ENCODE data around the gene GNG8. TPM values are rescaled to one million over a fixed set of nuclear protein-coding genes. Genes with fewer than 3 reads are reported as not detected.

GNG8 gene
- total RNA-seq, 1 experiment from 2014 or later: not detected

DNA sequence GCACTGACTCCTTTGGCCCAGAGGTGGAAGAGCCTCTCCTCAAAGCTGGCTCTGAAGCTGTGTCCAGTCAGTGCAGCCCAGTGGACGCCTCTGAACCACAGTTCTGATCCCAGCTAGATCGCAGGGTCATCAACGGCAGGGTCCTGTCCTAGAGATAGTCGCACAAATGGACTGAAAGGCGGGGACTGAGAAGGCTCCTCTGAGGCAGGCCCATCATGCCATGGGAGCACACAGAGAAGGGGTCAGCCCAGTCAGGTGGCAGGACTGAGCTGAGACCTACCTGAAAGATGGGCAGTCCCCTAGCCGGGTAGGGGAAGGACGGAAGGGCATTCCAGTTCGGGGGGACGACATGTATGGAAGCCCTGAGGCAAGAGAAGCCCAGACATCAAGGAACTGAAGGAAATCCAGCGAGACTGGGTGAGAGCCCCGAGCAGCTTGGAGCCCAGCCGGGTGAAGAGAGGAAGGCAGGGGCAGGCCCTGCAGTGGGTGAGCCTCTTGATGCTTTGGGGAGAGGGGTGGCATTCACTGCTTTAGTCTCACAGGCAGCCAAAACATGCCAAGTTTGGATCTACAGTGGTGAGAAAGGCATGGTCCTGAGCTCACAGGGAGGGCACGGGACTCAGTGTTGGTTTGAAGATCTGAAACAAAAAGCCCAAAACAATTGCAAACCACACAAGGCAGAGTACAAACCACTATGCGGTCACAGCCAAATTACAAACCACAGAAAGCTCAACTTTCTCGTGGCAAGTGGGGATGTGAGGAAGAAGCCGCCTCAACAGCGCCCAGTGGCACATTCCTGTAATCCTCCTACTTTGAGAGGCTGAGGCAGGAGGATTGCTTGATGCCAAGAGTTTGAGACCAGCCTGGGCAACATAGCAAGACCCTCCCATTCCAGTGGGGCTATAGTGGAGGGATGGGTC, 24.9 kb downstream of the GNG8 start:
- no peak overlapping the region for H3K27ac ChIP-seq (ENCODE audit: low read length)
- peaks cover 5% of the 10 kb centered on the region for H3K36me3 ChIP-seq (ENCODE audit: control insufficient read depth, insufficient read depth, low read length)
- ChIA-PET CTCF (interaction anchor here (0.6 to 2.6 kb wide), 2 partner anchors 42 to 50 kb away, joined by 8 to 10 read pairs; partner anchors contain the start of gene DACT3), POLR2A (interaction anchor here (0.7 kb wide), 1 partner anchor 502 kb away, joined by 3 read pairs; no protein-coding TSS in a partner anchor)
- peak; percentile 46 for ATAC-seq
- H3K27me3 ChIP-seq (ENCODE audit: control insufficient read depth, insufficient read depth, low read length): no peaks in the 10 kb centered on the region
- in situ Hi-C loops (cut with HindIII; ENCODE audit: low pct_unique_long_range_greater_than_20kb, low sequenced_read_pairs): no loop called here
- TF ChIP-seq, protein P1, sequence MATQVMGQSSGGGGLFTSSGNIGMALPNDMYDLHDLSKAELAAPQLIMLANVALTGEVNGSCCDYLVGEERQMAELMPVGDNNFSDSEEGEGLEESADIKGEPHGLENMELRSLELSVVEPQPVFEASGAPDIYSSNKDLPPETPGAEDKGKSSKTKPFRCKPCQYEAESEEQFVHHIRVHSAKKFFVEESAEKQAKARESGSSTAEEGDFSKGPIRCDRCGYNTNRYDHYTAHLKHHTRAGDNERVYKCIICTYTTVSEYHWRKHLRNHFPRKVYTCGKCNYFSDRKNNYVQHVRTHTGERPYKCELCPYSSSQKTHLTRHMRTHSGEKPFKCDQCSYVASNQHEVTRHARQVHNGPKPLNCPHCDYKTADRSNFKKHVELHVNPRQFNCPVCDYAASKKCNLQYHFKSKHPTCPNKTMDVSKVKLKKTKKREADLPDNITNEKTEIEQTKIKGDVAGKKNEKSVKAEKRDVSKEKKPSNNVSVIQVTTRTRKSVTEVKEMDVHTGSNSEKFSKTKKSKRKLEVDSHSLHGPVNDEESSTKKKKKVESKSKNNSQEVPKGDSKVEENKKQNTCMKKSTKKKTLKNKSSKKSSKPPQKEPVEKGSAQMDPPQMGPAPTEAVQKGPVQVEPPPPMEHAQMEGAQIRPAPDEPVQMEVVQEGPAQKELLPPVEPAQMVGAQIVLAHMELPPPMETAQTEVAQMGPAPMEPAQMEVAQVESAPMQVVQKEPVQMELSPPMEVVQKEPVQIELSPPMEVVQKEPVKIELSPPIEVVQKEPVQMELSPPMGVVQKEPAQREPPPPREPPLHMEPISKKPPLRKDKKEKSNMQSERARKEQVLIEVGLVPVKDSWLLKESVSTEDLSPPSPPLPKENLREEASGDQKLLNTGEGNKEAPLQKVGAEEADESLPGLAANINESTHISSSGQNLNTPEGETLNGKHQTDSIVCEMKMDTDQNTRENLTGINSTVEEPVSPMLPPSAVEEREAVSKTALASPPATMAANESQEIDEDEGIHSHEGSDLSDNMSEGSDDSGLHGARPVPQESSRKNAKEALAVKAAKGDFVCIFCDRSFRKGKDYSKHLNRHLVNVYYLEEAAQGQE (IDR thresholded peaks at IDR 0.05; ENCODE audit: insufficient read depth in 1 of 2, low read depth in 2 of 2, low read length in 1 of 2): no peak
- TF ChIP-seq POLR2AphosphoS5 (IDR thresholded peaks at IDR 0.05; ENCODE audit: low read depth, low read length): peak; percentile 55; the same call in 1 of the 2 replicates
- no peaks in the 10 kb centered on the region for H3K4me1 ChIP-seq (ENCODE audit: control insufficient read depth, insufficient read depth, low read length)
- H3K4me3 ChIP-seq (ENCODE audit: low read depth in 2 of 2, low read length in 2 of 2): no peak overlapping the region
- BruUV-seq (replicated peaks): no TSS peak
- intact Hi-C loops (cut with micrococcal nuclease; ENCODE audit: unreplicated experiment): no loop called here
- no peaks in the 10 kb centered on the region for H3K9me3 ChIP-seq (ENCODE audit: control insufficient read depth, insufficient read depth, low read depth, low read length)
- no peak for DNase-seq (ENCODE audit: low read depth, low spot score)

DNA sequence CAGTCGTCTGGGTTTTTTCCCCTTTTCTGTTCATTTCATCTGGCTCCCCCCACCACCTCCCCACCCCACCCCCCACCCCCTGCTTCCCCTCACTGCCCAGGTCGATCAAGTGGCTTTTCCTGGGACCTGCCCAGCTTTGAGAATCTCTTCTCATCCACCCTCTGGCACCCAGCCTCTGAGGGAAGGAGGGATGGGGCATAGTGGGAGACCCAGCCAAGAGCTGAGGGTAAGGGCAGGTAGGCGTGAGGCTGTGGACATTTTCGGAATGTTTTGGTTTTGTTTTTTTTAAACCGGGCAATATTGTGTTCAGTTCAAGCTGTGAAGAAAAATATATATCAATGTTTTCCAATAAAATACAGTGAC, 25.6 kb downstream of the GNG8 start:
- POLR2A ChIA-PET: interaction anchor here (0.7 kb wide), 1 partner anchor 503 kb away, joined by 3 read pairs; no protein-coding TSS in a partner anchor
- no peak overlapping the region for H3K27ac ChIP-seq (ENCODE audit: low read length)
- no peak for DNase-seq (ENCODE audit: low read depth, low spot score)
- TF ChIP-seq SIN3A (IDR thresholded peaks at IDR 0.05; ENCODE audit: borderline replicate concordance, insufficient read depth, low read depth, low read length) (0 out of 2 replicates have a peak, but pooled peaks have one; percentile 17), TCF7L2 (IDR thresholded peaks at IDR 0.05; ENCODE audit: low read depth, low read length) (no peak)
- TF ChIP-seq, protein P1 (IDR thresholded peaks at IDR 0.05; ENCODE audit: insufficient read depth in 1 of 2, low read depth in 2 of 2, low read length in 1 of 2): no peak
- TF ChIP-seq, protein P2, sequence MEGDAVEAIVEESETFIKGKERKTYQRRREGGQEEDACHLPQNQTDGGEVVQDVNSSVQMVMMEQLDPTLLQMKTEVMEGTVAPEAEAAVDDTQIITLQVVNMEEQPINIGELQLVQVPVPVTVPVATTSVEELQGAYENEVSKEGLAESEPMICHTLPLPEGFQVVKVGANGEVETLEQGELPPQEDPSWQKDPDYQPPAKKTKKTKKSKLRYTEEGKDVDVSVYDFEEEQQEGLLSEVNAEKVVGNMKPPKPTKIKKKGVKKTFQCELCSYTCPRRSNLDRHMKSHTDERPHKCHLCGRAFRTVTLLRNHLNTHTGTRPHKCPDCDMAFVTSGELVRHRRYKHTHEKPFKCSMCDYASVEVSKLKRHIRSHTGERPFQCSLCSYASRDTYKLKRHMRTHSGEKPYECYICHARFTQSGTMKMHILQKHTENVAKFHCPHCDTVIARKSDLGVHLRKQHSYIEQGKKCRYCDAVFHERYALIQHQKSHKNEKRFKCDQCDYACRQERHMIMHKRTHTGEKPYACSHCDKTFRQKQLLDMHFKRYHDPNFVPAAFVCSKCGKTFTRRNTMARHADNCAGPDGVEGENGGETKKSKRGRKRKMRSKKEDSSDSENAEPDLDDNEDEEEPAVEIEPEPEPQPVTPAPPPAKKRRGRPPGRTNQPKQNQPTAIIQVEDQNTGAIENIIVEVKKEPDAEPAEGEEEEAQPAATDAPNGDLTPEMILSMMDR (IDR thresholded peaks at IDR 0.05): no peak
- no peak for ATAC-seq
- no peaks in the 10 kb centered on the region for H3K4me1 ChIP-seq (ENCODE audit: control insufficient read depth, insufficient read depth, low read length)
- H3K9me3 ChIP-seq (ENCODE audit: control insufficient read depth, insufficient read depth, low read depth, low read length): no peaks in the 10 kb centered on the region
- H3K36me3 ChIP-seq (ENCODE audit: control insufficient read depth, insufficient read depth, low read length): peaks cover 5% of the 10 kb centered on the region
- in situ Hi-C loops (cut with HindIII; ENCODE audit: low pct_unique_long_range_greater_than_20kb, low sequenced_read_pairs) (no loop called here), intact Hi-C loops (cut with micrococcal nuclease; ENCODE audit: unreplicated experiment) (no loop called here)
- H3K4me3 ChIP-seq (ENCODE audit: low read depth in 2 of 2, low read length in 2 of 2): no peak overlapping the region
- BruUV-seq (replicated peaks): no TSS peak
- CTCF ChIA-PET: interaction anchor here (2.6 kb wide), 1 partner anchor 51 kb away, joined by 10 read pairs; the partner anchor contains the start of gene DACT3
- H3K27me3 ChIP-seq (ENCODE audit: control insufficient read depth, insufficient read depth, low read length): no peaks in the 10 kb centered on the region
